CD14-positive monocyte (primary cell): ENCODE measurements around the gene TNPO1. TPM values are rescaled to one million over a fixed set of nuclear protein-coding genes. Genes with fewer than 3 reads are reported as not detected.

ENCODE experiments used
- DNase-seq, 3 donors: peaks; one replicate each; pipeline ENCODE4 v3.0.0-alpha.2; 2011 to 2022
- H2AFZ ChIP-seq: 2 replicates; pipeline ENCODE4 v1.6.0; 2012; ENCODE audit warnings: mild to moderate bottlenecking, low read depth, low read length, inconsistent platforms; ENCODE audit not compliant: insufficient read depth, poor library complexity, severe bottlenecking
- H3K27ac ChIP-seq, 2 donors: 1 replicate in 1 of 2; 2 replicates in 1 of 2; pipeline ENCODE4 v1.5.1; 2012 to 2013; ENCODE audit warnings: low read length in 2 of 2, control low read depth in 1 of 2, inconsistent platforms in 1 of 2, low read depth in 1 of 2, mild to moderate bottlenecking in 1 of 2
- H3K27me3 ChIP-seq, 2 donors: one replicate each; pipeline versions ENCODE4 v1.6.0 to v1.6.1; 2011 to 2013; ENCODE audit warnings: low read length in 2 of 2; ENCODE audit not compliant: control insufficient read depth in 2 of 2, insufficient read depth in 2 of 2
- H3K36me3 ChIP-seq, 2 donors: replicated peaks in 1 of 2; 1 replicate in 1 of 2; 2 replicates in 1 of 2; pipeline versions ENCODE4 v1.5.1 to v1.6.1; 2012 to 2013; ENCODE audit warnings: low read length in 2 of 2, control low read depth in 1 of 2, inconsistent platforms in 1 of 2, mild to moderate bottlenecking in 1 of 2; ENCODE audit not compliant: insufficient read depth in 2 of 2, control insufficient read depth in 1 of 2
- H3K4me1 ChIP-seq, 2 donors: 1 replicate in 1 of 2; 2 replicates in 1 of 2; pipeline versions ENCODE4 v1.5.1 to v1.6.1; 2012 to 2013; ENCODE audit warnings: low read length in 2 of 2, control low read depth in 1 of 2, inconsistent platforms in 1 of 2, mild to moderate bottlenecking in 1 of 2, moderate library complexity in 1 of 2; ENCODE audit not compliant: insufficient read depth in 2 of 2, control insufficient read depth in 1 of 2
- H3K4me2 ChIP-seq: replicated peaks from 2 replicates; pipeline ENCODE3; 2012; ENCODE audit warnings: low read length, moderate library complexity, mild to moderate bottlenecking; ENCODE audit not compliant: poor library complexity, severe bottlenecking; ENCODE audit errors: extremely low read depth
- H3K4me3 ChIP-seq, 3 experiments: fragments of 200-600 bp in 1 of 3; sonication (generic) in 1 of 3; replicated peaks in 1 of 3; 1 replicate in 2 of 3; 2 replicates in 1 of 3; pipeline ENCODE4 v1.5.1; 2011 to 2013; ENCODE audit warnings: low read length in 3 of 3, mild to moderate bottlenecking in 3 of 3, control low read depth in 2 of 3, low read depth in 2 of 3, inconsistent platforms in 1 of 3, moderate library complexity in 1 of 3
- H3K79me2 ChIP-seq: 2 replicates; pipeline ENCODE4 v1.6.0; 2012; ENCODE audit warnings: mild to moderate bottlenecking, control low read depth, inconsistent platforms, low read length, moderate library complexity; ENCODE audit not compliant: insufficient read depth
- H3K9ac ChIP-seq: 2 replicates; pipeline ENCODE4 v1.6.0; 2017; ENCODE audit warnings: low read length, mild to moderate bottlenecking; ENCODE audit not compliant: insufficient read depth, poor library complexity, severe bottlenecking
- H3K9me3 ChIP-seq, 2 donors: replicated peaks in 1 of 2; 1 replicate in 1 of 2; 2 replicates in 1 of 2; pipeline versions ENCODE4 v1.5.1 to v1.6.1; 2012 to 2013; ENCODE audit warnings: low read length in 2 of 2, control low read depth in 1 of 2; ENCODE audit not compliant: control insufficient read depth in 1 of 2, insufficient read depth in 1 of 2
- H4K20me1 ChIP-seq: 2 replicates; pipeline ENCODE4 v1.6.0; 2012; ENCODE audit warnings: mild to moderate bottlenecking, low read length, control low read depth, moderate library complexity; ENCODE audit not compliant: insufficient read depth
- H3K27ac Mint-ChIP-seq, 7 donors: one replicate each; pipeline ENCODE4 v1.8.0; 2020; ENCODE audit warnings: mild to moderate bottlenecking in 7 of 7, mixed read lengths in 7 of 7, moderate library complexity in 6 of 7, inconsistent platforms in 2 of 7
- H3K27me3 Mint-ChIP-seq, 3 donors: one replicate each; pipeline ENCODE4 v1.8.0; 2021 to 2022; ENCODE audit warnings: low read depth in 3 of 3, mild to moderate bottlenecking in 3 of 3, mixed read lengths in 3 of 3, moderate library complexity in 3 of 3, inconsistent platforms in 1 of 3
- H3K36me3 Mint-ChIP-seq, 2 donors: one replicate each; pipeline ENCODE4 v1.8.0; 2020; ENCODE audit warnings: mixed read lengths in 2 of 2, inconsistent platforms in 1 of 2, mild to moderate bottlenecking in 1 of 2
- H3K4me1 Mint-ChIP-seq: one replicate; pipeline ENCODE4 v1.8.0; 2020; ENCODE audit warnings: mild to moderate bottlenecking, mixed read lengths
- H3K4me3 Mint-ChIP-seq, 2 donors: one replicate each; pipeline ENCODE4 v1.8.0; 2020; ENCODE audit warnings: mild to moderate bottlenecking in 2 of 2, mixed read lengths in 2 of 2, moderate library complexity in 1 of 2
- H3K9me3 Mint-ChIP-seq, 7 donors: one replicate each; pipeline ENCODE4 v1.8.0; 2020 to 2022; ENCODE audit warnings: mixed read lengths in 7 of 7, mild to moderate bottlenecking in 6 of 7, moderate library complexity in 6 of 7, inconsistent platforms in 2 of 7
- CTCF ChIP-seq: fragments of 200-600 bp; IDR thresholded peaks from one replicate; pipeline ENCODE4 v1.8.0; 2022; ENCODE audit warnings: antibody characterized with exemption, mild to moderate bottlenecking
- WGBS: methylation state at CpG from one replicate; pipeline ENCODE4 v1.1.5; 2013; ENCODE audit warnings: missing lambda C conversion rate; ENCODE audit not compliant: insufficient coverage; 5-methylcytosine and 5-hydroxymethylcytosine counted together
- intact Hi-C, 2 donors: fragments of 100-400 bp; cut with micrococcal nuclease; formaldehyde crosslinking; loops; one replicate each; pipeline versions ENCODE4 v1.15.0 to v1.15.1; 2023
- polyA plus RNA-seq, 3 donors: library from polyadenylated mRNA; depleted of rRNA in 1 of 3; unstranded in 2 of 3; stranded (reverse) in 1 of 3; fragments of 300-500 nt in 2 of 3; fragments of >200 nt in 1 of 3; fragmentation: Illumina TruSeq in 2 of 3; gene quantifications; 1 replicate in 2 of 3; 2 replicates in 1 of 3; pipeline ENCODE4 v1.2.3, GENCODE V29; 2012 to 2021

TNPO1 gene
- polyA plus RNA-seq, 3 donors: 9.3 to 28.1 (median 26.3) TPM

GRCh38 chr5:72837524-72838096 lies 21.1 kb downstream of the TNPO1 start:
- peaks cover 17% of the 10 kb centered on the region for H3K79me2 ChIP-seq
- H3K4me3 Mint-ChIP-seq: no peak overlapping the region
- peaks cover 19% of the 10 kb centered on the region for H4K20me1 ChIP-seq
- no peaks in the 10 kb centered on the region for H3K27me3 ChIP-seq
- peaks cover 30% of the 10 kb centered on the region for H3K4me1 Mint-ChIP-seq
- H3K9me3 Mint-ChIP-seq: no peaks in the 10 kb centered on the region
- no peak overlapping the region for H3K9ac ChIP-seq
- H3K4me1 ChIP-seq: peaks cover 18 to 24% of the 10 kb centered on the region in 2 donors
- intact Hi-C loops: no loop called here
- no peaks in the 10 kb centered on the region for H3K36me3 ChIP-seq
- no peak for TF ChIP-seq CTCF
- no peaks in the 10 kb centered on the region for H3K27me3 Mint-ChIP-seq
- no peak overlapping the region for H3K27ac ChIP-seq
- no peak for DNase-seq
- WGBS: no CpG with 5 or more reads among the region's 4 CpGs
- H3K4me2 ChIP-seq: no peak overlapping the region
- H3K27ac Mint-ChIP-seq: no peak overlapping the region
- H2AFZ ChIP-seq: no peak overlapping the region
- no peaks in the 10 kb centered on the region for H3K36me3 Mint-ChIP-seq
- no peaks in the 10 kb centered on the region for H3K9me3 ChIP-seq
- H3K4me3 ChIP-seq: no peak overlapping the region

GRCh38 chr5:72840041-72840440 lies 23.6 kb downstream of the TNPO1 start:
- TF ChIP-seq CTCF: no peak
- Histone ChIP-seq H2AFZ (no peak overlapping the region), H3K79me2 (peaks cover 14% of the 10 kb centered on the region), H3K27ac (no peak overlapping the region), H3K27me3 (no peaks in the 10 kb centered on the region), H3K4me3 (no peak overlapping the region), H3K36me3 (no peaks in the 10 kb centered on the region), H3K4me1 (peaks cover 22 to 37% of the 10 kb centered on the region in 2 donors), H3K9ac (no peak overlapping the region), H3K4me2 (no peak overlapping the region), H4K20me1 (peaks cover 16% of the 10 kb centered on the region), H3K9me3 (no peaks in the 10 kb centered on the region)
- DNase-seq: no peak
- peaks cover 40% of the 10 kb centered on the region for H3K4me1 Mint-ChIP-seq
- H3K27me3 Mint-ChIP-seq: peaks cover 0 to 3% (median 0%) of the 10 kb centered on the region in 3 donors
- H3K4me3 Mint-ChIP-seq: no peak overlapping the region
- no peak overlapping the region for H3K27ac Mint-ChIP-seq
- no peaks in the 10 kb centered on the region for H3K9me3 Mint-ChIP-seq
- intact Hi-C loops: loop anchor here in 1 of 2 donors (10.0 kb wide), 1 partner anchor 245 kb away; no protein-coding TSS in a partner anchor
- no peaks in the 10 kb centered on the region for H3K36me3 Mint-ChIP-seq
- 66% methylated on average over 4 of the region's 5 CpGs for WGBS
